ENCODE measurements around the gene APBB1IP. TPM values are rescaled to one million over a fixed set of nuclear protein-coding genes. Genes with fewer than 3 reads are reported as not detected.

APBB1IP gene
- total and polyA plus RNA-seq, 11 donors: 0.81 to 19.6 (median 1.7) TPM

DNA sequence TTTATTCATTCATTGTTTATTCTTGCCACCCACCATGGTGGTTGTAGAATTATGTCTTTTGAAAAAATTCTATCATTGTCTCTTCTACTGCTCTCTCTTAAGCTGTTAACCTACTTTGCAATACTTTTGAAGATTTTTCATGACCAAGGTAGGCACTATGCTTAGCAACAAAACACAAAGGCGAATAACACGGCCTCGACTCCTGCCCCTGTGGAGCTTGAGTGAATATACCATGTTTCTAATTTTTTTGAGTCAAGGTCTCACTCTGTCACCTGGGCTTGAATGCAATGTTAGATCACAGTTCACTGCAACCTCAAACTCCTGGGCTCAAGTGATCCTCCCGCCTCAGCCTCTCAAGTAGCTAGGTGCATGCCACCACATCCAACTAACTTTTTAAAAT is 39.4 kb downstream of the APBB1IP start:
- H3K4me1 ChIP-seq: peaks cover 0 to 80% (median 0%) of the 10 kb centered on the region in 12 donors
- TF ChIP-seq, protein P1, sequence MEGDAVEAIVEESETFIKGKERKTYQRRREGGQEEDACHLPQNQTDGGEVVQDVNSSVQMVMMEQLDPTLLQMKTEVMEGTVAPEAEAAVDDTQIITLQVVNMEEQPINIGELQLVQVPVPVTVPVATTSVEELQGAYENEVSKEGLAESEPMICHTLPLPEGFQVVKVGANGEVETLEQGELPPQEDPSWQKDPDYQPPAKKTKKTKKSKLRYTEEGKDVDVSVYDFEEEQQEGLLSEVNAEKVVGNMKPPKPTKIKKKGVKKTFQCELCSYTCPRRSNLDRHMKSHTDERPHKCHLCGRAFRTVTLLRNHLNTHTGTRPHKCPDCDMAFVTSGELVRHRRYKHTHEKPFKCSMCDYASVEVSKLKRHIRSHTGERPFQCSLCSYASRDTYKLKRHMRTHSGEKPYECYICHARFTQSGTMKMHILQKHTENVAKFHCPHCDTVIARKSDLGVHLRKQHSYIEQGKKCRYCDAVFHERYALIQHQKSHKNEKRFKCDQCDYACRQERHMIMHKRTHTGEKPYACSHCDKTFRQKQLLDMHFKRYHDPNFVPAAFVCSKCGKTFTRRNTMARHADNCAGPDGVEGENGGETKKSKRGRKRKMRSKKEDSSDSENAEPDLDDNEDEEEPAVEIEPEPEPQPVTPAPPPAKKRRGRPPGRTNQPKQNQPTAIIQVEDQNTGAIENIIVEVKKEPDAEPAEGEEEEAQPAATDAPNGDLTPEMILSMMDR (IDR thresholded peaks at IDR 0.05): no peak
- no peak for TF ChIP-seq POLR2A (IDR thresholded peaks at IDR 0.05)
- WGBS, 4 donors: 89 to 95% (median 92%) methylated on average over 4 of the region's 4 CpGs
- no peaks in the 10 kb centered on the region for H3K36me3 ChIP-seq
- H3K27me3 ChIP-seq: no peaks in the 10 kb centered on the region
- H3K4me3 ChIP-seq: no peak overlapping the region
- no peak for ATAC-seq
- intact Hi-C loops (cut with DNase I): no loop called here
- DNase-seq: no peak
- no peaks in the 10 kb centered on the region for H3K9me3 ChIP-seq
- H3K27ac ChIP-seq: no peak overlapping the region

GRCh38 chr10:26478061-26478460 is 39.9 kb downstream of the APBB1IP start:
- Histone ChIP-seq H3K27me3 (no peaks in the 10 kb centered on the region), H3K36me3 (no peaks in the 10 kb centered on the region), H3K4me1 (peaks cover 0 to 79% (median 0%) of the 10 kb centered on the region in 12 donors), H3K9me3 (no peaks in the 10 kb centered on the region), H3K27ac (peak overlapping the region in 1 of 12 donors; percentile 18), H3K4me3 (no peak overlapping the region)
- no peak for TF ChIP-seq POLR2A (IDR thresholded peaks at IDR 0.05)
- TF ChIP-seq, protein P1 (IDR thresholded peaks at IDR 0.05): no peak
- WGBS, 4 donors: 77 to 87% (median 85%) methylated on average over 10 of the region's 10 CpGs
- intact Hi-C loops (cut with DNase I): no loop called here
- DNase-seq: no peak
- ATAC-seq: no peak

DNA sequence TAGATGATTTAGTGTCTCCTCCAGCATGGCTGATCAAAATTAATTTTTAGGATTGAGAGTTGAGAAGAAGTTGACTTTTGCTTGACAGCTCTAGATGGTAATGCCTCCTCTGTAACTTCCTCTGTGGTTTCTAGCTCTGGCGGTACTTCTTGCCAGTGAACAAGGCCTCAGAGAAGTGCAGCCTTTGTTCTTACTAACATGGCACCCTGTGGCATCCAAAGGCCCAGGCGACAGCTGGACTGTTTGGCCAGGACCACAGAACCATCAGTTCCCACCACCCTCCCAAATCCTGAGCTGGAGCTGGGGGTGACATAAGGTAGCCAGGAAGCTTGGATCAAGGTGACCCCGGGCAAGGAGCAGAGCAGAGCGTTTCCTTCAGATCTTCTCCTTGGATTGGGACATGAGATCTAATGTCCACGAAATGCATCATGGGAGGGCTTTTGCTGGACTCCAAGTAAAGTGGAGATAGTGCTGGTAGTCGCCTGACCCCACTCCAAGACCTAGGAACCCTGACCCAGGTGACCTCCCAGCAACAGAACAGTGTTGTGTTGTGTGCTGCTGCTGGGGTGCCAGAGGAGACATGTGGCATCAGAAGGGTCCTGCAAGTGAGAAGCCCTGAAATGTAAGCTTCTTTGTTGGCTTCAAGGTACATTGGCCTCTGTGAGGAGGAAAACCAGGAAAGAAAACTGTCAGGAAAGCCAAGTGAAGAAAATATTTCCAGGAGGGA is 41.8 kb downstream of the APBB1IP start:
- Histone ChIP-seq H3K27ac (peak overlapping the region in 1 of 12 donors; percentile 85), H3K4me1 (peaks cover 0 to 75% (median under 1%) of the 10 kb centered on the region in 12 donors), H3K27me3 (no peaks in the 10 kb centered on the region), H3K4me3 (no peak overlapping the region), H3K9me3 (no peaks in the 10 kb centered on the region), H3K36me3 (no peaks in the 10 kb centered on the region)
- intact Hi-C loops (cut with DNase I): no loop called here
- TF ChIP-seq POLR2A (IDR thresholded peaks at IDR 0.05): no peak
- TF ChIP-seq, protein P1 (IDR thresholded peaks at IDR 0.05): no peak
- 78 to 83% (median 80%) methylated on average over 6 of the region's 6 CpGs for WGBS, 4 donors
- DNase-seq (no peak), ATAC-seq (no peak)

GRCh38 chr10:26481315-26481692 is 43.2 kb downstream of the APBB1IP start:
- no peaks in the 10 kb centered on the region for H3K36me3 ChIP-seq
- no peaks in the 10 kb centered on the region for H3K27me3 ChIP-seq
- ATAC-seq (no peak), DNase-seq (no peak)
- intact Hi-C loops (cut with DNase I): no loop called here
- peaks cover 0 to 77% (median 7%) of the 10 kb centered on the region in 12 donors for H3K4me1 ChIP-seq
- WGBS, 4 donors: 93 to 99% (median 96%) methylated on average over 2 of the region's 2 CpGs
- H3K9me3 ChIP-seq: no peaks in the 10 kb centered on the region
- TF ChIP-seq, protein P1 (IDR thresholded peaks at IDR 0.05): no peak
- TF ChIP-seq POLR2A (IDR thresholded peaks at IDR 0.05): no peak
- H3K27ac ChIP-seq: peak overlapping the region in 1 of 12 donors; percentile 85
- no peak overlapping the region for H3K4me3 ChIP-seq

Data from heart left ventricle (tissue), 16 donors.